Kidney (tissue), 14 donors: Measurements from ENCODE around the gene ISL1. TPM values are rescaled to one million over a fixed set of nuclear protein-coding genes. Genes with fewer than 3 reads are reported as not detected.

Experiments used
- DNase-seq, 5 donors: peaks; one replicate each; pipeline ENCODE4 v3.0.0-alpha.2; 2013 to 2020
- FAIRE-seq: peaks from 2 replicates; lab custom pipeline; 2012; peaks lifted over from hg19 to GRCh38; lab: Jason Lieb, UNC
- H3K27ac ChIP-seq, 2 donors: one replicate each; pipeline ENCODE4 v1.7.0; 2013; ENCODE audit warnings: low read depth in 2 of 2, low read length in 2 of 2, inconsistent platforms in 1 of 2
- H3K27me3 ChIP-seq: one replicate; pipeline ENCODE4 v1.7.1; 2013; ENCODE audit warnings: low read length, inconsistent platforms; ENCODE audit not compliant: control insufficient read depth, insufficient read depth
- H3K36me3 ChIP-seq, 3 donors: one replicate each; pipeline versions ENCODE4 v1.7.0 to v1.7.1; 2013; ENCODE audit warnings: low read length in 3 of 3, control low read depth in 1 of 3, inconsistent platforms in 1 of 3; ENCODE audit not compliant: insufficient read depth in 3 of 3, control insufficient read depth in 2 of 3
- H3K4me1 ChIP-seq, 3 donors: one replicate each; pipeline versions ENCODE4 v1.7.0 to v1.7.1; 2013; ENCODE audit warnings: low read length in 3 of 3, inconsistent platforms in 1 of 3, low read depth in 1 of 3; ENCODE audit not compliant: control insufficient read depth in 2 of 3, insufficient read depth in 2 of 3
- H3K4me3 ChIP-seq, 3 donors: one replicate each; pipeline versions ENCODE4 v1.7.0 to v1.8.1; 2013; ENCODE audit warnings: low read length in 3 of 3, control low read depth in 1 of 3, inconsistent platforms in 1 of 3
- H3K9ac ChIP-seq, 3 donors: one replicate each; pipeline versions ENCODE4 v1.7.0 to v1.7.1; 2013; ENCODE audit warnings: low read length in 3 of 3, control low read depth in 1 of 3, inconsistent platforms in 1 of 3
- H3K9me3 ChIP-seq, 3 donors: one replicate each; pipeline versions ENCODE4 v1.7.0 to v1.7.1; 2013; ENCODE audit warnings: low read length in 3 of 3, control low read depth in 1 of 3, inconsistent platforms in 1 of 3; ENCODE audit not compliant: control insufficient read depth in 2 of 3, insufficient read depth in 1 of 3
- CTCF ChIP-seq: IDR thresholded peaks from 3 replicates; pipeline ENCODE4 v1.5.1; 2012; ENCODE audit warnings: mild to moderate bottlenecking, moderate library complexity, borderline replicate concordance; ENCODE audit not compliant: insufficient read depth; ENCODE audit errors: extremely low read depth
- intact Hi-C: fragments of 100-400 bp; cut with DNase I; formaldehyde crosslinking; loops from one replicate; pipeline ENCODE4 v1.11.1; 2022
- polyA plus RNA-seq: library from polyadenylated mRNA; stranded (reverse); fragments of 350-450 nt; fragmentation: Illumina TruSeq; extraction: RNeasy Lipid Tissue Mini Kit (QIAGEN cat#74804); gene quantifications from one replicate; pipeline ENCODE4 v1.2.3, GENCODE V29; 2014; ENCODE audit warnings: low read depth, low replicate concordance; ENCODE audit not compliant: insufficient read depth
- total RNA-seq: library from RNA; stranded (reverse); fragmentation: NEBNext Ultra II Directional; extraction: Animal tissue kit (Norgen Biotek cat#: 25700); gene quantifications from one replicate; pipeline ENCODE4 v1.2.1, GENCODE V29; 2021
- donor health status: control.
- donor health status: control.
- donor health status: control.
- donor health status: control.
- donor health status: control.
- donor health status: DM: yes; HTN: yes; CAD: no.
- donor health status: Normal renal cell carcinoma (clear cell type).

The ISL1 gene
- total and polyA plus RNA-seq, 2 donors from 2014 or later, result not detected

- TF ChIP-seq CTCF, result no peak
- H3K27ac ChIP-seq, result no peak overlapping the region
- FAIRE-seq, result no peak
These were observed 14.7 kb downstream of the ISL1 start for GRCh38 chr5:51397996-51398395.

GRCh38 chr5:51398875-51399642, 15.8 kb downstream of the ISL1 start:
- H3K27ac ChIP-seq, result no peak overlapping the region
- H3K9ac ChIP-seq, result no peak overlapping the region
- intact Hi-C loops, result no loop called here
- H3K9me3 ChIP-seq, result no peaks in the 10 kb centered on the region
- no peak for FAIRE-seq
- no peaks in the 10 kb centered on the region for H3K36me3 ChIP-seq
- no peaks in the 10 kb centered on the region for H3K4me1 ChIP-seq
- H3K4me3 ChIP-seq, result no peak overlapping the region
- peak in 1 of 5 donors; percentile 29 for DNase-seq
- TF ChIP-seq CTCF, result no peak
- peaks cover 54% of the 10 kb centered on the region for H3K27me3 ChIP-seq

More at GRCh38 chr5:51397996-51398395, 14.7 kb downstream of the ISL1 start:
- Histone ChIP-seq H3K4me1 (no peaks in the 10 kb centered on the region), H3K4me3 (no peak overlapping the region), H3K9ac (no peak overlapping the region), H3K9me3 (no peaks in the 10 kb centered on the region), H3K27me3 (peaks cover 61% of the 10 kb centered on the region), H3K36me3 (no peaks in the 10 kb centered on the region)
- intact Hi-C loops, result no loop called here
- no peak for DNase-seq

GRCh38 chr5:51399643-51400006, 16.4 kb downstream of the ISL1 start:
- no peaks in the 10 kb centered on the region for H3K4me1 ChIP-seq
- H3K27me3 ChIP-seq, result peaks cover 49% of the 10 kb centered on the region
- H3K4me3 ChIP-seq, result no peak overlapping the region
- H3K27ac ChIP-seq, result no peak overlapping the region
- H3K9me3 ChIP-seq, result no peaks in the 10 kb centered on the region
- intact Hi-C loops, result no loop called here
- DNase-seq, result no peak
- no peak overlapping the region for H3K9ac ChIP-seq
- TF ChIP-seq CTCF, result no peak
- no peaks in the 10 kb centered on the region for H3K36me3 ChIP-seq
- no peak for FAIRE-seq

- Histone ChIP-seq H3K4me1 (no peaks in the 10 kb centered on the region), H3K4me3 (no peak overlapping the region), H3K36me3 (no peaks in the 10 kb centered on the region), H3K27ac (no peak overlapping the region), H3K9me3 (no peaks in the 10 kb centered on the region), H3K9ac (no peak overlapping the region), H3K27me3 (peaks cover 14% of the 10 kb centered on the region)
- intact Hi-C loops, result no loop called here
- FAIRE-seq, result no peak
- TF ChIP-seq CTCF, result no peak
- no peak for DNase-seq
These were observed 21.0 kb downstream of the ISL1 start for GRCh38 chr5:51404255-51404654.
